Iris pigment epithelial cell (primary cell): ENCODE measurements around the gene C1QTNF7.

Experiments used
- DNase-seq: peaks from one replicate; pipeline ENCODE4 v3.0.0-alpha.2; 2011; ENCODE audit warnings: low read depth

C1QTNF7 gene

GRCh38 chr4:15457406-15458201, 29.8 kb downstream of the C1QTNF7 start:
- DNase-seq: peak; percentile 70

GRCh38 chr4:15458616-15459015, 30.8 kb downstream of the C1QTNF7 start:
- DNase-seq: no peak

- no peak for DNase-seq
These were observed 31.9 kb downstream of the C1QTNF7 start for GRCh38 chr4:15459706-15460105.

- no peak for DNase-seq
These were observed 38.8 kb downstream of the C1QTNF7 start for GRCh38 chr4:15466596-15466995.

GRCh38 chr4:15469402-15470127, 41.7 kb downstream of the C1QTNF7 start, which contains the start of gene CC2D2A:
CC2D2A (plus strand) TSS chr4:15469882; CDS start chr4:15475933, 6,051 bp downstream.
- peak; percentile 76 for DNase-seq

GRCh38 chr4:15470128-15470475, 42.3 kb downstream of the C1QTNF7 start:
- DNase-seq: peak; percentile 22

GRCh38 chr4:15476396-15476795, 48.6 kb downstream of the C1QTNF7 start:
- DNase-seq: no peak

- DNase-seq: no peak
These were observed 50.9 kb downstream of the C1QTNF7 start for GRCh38 chr4:15478724-15479088.

- peak; percentile 90 for DNase-seq
These were observed 51.5 kb downstream of the C1QTNF7 start for GRCh38 chr4:15479089-15479912.

- peak; percentile 80 for DNase-seq
These were observed 52.0 kb downstream of the C1QTNF7 start for GRCh38 chr4:15479913-15480185.

GRCh38 chr4:15481961-15482745, 54.3 kb downstream of the C1QTNF7 start:
- DNase-seq: no peak

GRCh38 chr4:15482842-15483241, 55.0 kb downstream of the C1QTNF7 start:
- DNase-seq: peak; percentile 37

- peak; percentile 43 for DNase-seq
These were observed 60.3 kb downstream of the C1QTNF7 start for GRCh38 chr4:15488136-15488535.

- DNase-seq: peak; percentile 92
These were observed 61.0 kb downstream of the C1QTNF7 start for GRCh38 chr4:15488658-15489470.

- peak; percentile 26 for DNase-seq
These were observed 61.7 kb downstream of the C1QTNF7 start for GRCh38 chr4:15489551-15489950.

- peak; percentile 24 for DNase-seq
These were observed 65.6 kb downstream of the C1QTNF7 start for GRCh38 chr4:15493411-15493810.

- DNase-seq: no peak
These were observed 67.8 kb downstream of the C1QTNF7 start for GRCh38 chr4:15495621-15496020.
